Measurements from ENCODE around the gene UCHL5. TPM values are rescaled to one million over a fixed set of nuclear protein-coding genes. Genes with fewer than 3 reads are reported as not detected.

UCHL5 gene
- total RNA-seq, 4 donors from 2014 or later = 26.0 to 40.6 (median 30.7) TPM

Other genes with a start within 250 kb of the UCHL5 start
- gene RO60, start 252 bp upstream of the UCHL5 start, total RNA-seq = 10 to 100 TPM; 56.1 to 74.0 (median 58.2) TPM
- gene GLRX2, start 46.1 kb upstream of the UCHL5 start, total RNA-seq = 10 to 100 TPM; 11.9 to 42.8 (median 20.7) TPM
- gene CDC73, start 62.7 kb upstream of the UCHL5 start, total RNA-seq = 10 to 100 TPM; 12.3 to 23.7 (median 17.4) TPM
- under 1 TPM in 1 of 4 donors, not detected in 3; 0.11 TPM for gene B3GALT2, start 127.3 kb upstream of the UCHL5 start, total RNA-seq